ENCODE data around the gene TIFAB. TPM values are rescaled to one million over a fixed set of nuclear protein-coding genes. Genes with fewer than 3 reads are reported as not detected.

Gene TIFAB
- total RNA-seq, 4 donors from 2014 or later: not detected

DNA sequence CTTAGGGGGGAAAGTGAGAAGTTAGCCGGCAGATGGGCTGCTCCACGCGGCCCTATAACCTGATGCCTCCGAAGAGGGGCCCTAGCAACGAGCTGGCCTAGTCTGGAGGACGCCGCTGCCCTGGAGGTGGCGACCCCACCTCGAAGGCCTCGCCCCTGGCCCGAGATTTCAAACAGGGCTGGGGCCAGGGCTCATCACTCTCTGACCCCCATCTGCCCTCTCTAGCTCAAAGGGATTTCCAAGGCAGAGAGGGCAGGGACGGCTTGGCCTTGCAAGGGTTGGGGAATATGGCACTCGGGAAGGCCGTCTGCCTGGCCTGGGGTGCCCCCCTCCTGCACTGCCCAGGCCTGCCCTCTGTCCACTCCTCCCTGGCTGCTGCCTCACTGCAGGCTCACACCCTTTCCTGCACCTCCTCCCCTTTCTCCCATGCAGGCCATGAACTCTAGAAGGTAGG lies 25.5 kb upstream of the TIFAB start:
- no peak for TF ChIP-seq POLR2A (IDR thresholded peaks at IDR 0.05; ENCODE audit: low read depth)
- TF ChIP-seq, protein P1, sequence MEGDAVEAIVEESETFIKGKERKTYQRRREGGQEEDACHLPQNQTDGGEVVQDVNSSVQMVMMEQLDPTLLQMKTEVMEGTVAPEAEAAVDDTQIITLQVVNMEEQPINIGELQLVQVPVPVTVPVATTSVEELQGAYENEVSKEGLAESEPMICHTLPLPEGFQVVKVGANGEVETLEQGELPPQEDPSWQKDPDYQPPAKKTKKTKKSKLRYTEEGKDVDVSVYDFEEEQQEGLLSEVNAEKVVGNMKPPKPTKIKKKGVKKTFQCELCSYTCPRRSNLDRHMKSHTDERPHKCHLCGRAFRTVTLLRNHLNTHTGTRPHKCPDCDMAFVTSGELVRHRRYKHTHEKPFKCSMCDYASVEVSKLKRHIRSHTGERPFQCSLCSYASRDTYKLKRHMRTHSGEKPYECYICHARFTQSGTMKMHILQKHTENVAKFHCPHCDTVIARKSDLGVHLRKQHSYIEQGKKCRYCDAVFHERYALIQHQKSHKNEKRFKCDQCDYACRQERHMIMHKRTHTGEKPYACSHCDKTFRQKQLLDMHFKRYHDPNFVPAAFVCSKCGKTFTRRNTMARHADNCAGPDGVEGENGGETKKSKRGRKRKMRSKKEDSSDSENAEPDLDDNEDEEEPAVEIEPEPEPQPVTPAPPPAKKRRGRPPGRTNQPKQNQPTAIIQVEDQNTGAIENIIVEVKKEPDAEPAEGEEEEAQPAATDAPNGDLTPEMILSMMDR (IDR thresholded peaks at IDR 0.05): no peak
- TF ChIP-seq POLR2AphosphoS5 (IDR thresholded peaks at IDR 0.05): no peak
- no peak for TF ChIP-seq EP300 (IDR thresholded peaks at IDR 0.05)
- no peaks in the 10 kb centered on the region for H3K36me3 ChIP-seq
- WGBS: 72% methylated on average over 7 of the region's 14 CpGs

DNA sequence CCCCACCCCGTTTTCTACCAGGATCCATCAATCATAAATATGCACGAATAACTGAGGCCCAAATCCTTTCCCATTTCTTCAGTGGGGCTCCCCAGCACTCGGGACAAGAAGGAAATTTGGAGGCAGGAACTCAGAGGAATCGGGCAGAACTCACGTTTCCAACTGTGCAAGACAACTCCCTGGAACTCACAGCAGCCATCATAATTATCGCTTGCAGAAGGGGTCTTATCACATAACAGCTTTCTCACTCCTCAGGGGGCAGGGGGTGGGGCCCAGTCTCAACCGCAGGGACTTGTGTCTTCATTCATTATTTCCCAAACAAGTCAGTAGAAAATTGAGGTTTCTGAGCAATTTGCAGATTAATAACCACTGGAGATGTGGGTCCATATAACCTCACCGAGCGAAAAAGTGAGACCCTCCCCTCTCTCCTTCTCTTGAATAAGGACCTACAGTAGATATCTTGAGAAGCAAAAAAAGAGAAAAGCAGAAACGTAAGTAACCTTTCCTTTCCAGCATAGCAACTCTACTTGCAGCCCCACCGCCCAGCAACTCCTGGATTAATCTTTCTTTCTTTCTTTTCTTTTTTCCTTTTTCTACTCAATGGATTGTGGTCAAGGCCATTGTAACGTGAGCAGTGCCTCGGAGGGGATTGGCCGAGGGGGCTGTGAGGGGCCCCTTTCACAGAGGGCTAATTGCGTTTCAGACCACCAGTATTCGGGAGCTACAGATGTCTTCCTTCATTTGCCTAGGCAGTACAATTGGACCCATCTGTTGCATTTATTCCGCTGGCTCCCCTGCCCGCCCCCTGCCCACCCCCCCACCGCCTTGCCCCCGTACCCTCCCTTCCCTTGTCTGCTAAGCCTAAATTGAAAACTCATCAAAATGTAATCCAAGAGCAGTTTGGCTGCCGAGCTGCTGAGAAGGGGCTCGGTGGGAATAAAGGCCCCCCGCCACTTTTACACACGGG lies 24.7 kb upstream of the TIFAB start:
- Histone ChIP-seq H3K36me3 (no peaks in the 10 kb centered on the region), H3K4me3 (no peak overlapping the region), H3K27me3 (peaks cover 0 to 70% (median 0%) of the 10 kb centered on the region in 4 donors), H3K27ac (replicated peaks in 1 of 4) (no peak overlapping the region), H3K9me3 (no peaks in the 10 kb centered on the region), H3K4me1 (no peaks in the 10 kb centered on the region)
- WGBS: 59% methylated on average over 21 of the region's 24 CpGs
- no peak for TF ChIP-seq POLR2A (IDR thresholded peaks at IDR 0.05; ENCODE audit: low read depth)
- no peak for TF ChIP-seq POLR2AphosphoS5 (IDR thresholded peaks at IDR 0.05)
- TF ChIP-seq, protein P1 (IDR thresholded peaks at IDR 0.05): no peak
- TF ChIP-seq EP300 (IDR thresholded peaks at IDR 0.05): no peak
- DNase-seq (ENCODE audit: extremely low spot score): no peak
- intact Hi-C loops (cut with DNase I): no loop called here

More for the DNA sequence above, 25.5 kb upstream of the TIFAB start:
- Histone ChIP-seq H3K27ac (replicated peaks in 1 of 4) (no peak overlapping the region), H3K4me1 (no peaks in the 10 kb centered on the region), H3K4me3 (no peak overlapping the region), H3K9me3 (no peaks in the 10 kb centered on the region), H3K27me3 (peaks cover 0 to 76% (median 0%) of the 10 kb centered on the region in 4 donors)
- no peak for DNase-seq (ENCODE audit: extremely low spot score)
- intact Hi-C loops (cut with DNase I): no loop called here

DNA sequence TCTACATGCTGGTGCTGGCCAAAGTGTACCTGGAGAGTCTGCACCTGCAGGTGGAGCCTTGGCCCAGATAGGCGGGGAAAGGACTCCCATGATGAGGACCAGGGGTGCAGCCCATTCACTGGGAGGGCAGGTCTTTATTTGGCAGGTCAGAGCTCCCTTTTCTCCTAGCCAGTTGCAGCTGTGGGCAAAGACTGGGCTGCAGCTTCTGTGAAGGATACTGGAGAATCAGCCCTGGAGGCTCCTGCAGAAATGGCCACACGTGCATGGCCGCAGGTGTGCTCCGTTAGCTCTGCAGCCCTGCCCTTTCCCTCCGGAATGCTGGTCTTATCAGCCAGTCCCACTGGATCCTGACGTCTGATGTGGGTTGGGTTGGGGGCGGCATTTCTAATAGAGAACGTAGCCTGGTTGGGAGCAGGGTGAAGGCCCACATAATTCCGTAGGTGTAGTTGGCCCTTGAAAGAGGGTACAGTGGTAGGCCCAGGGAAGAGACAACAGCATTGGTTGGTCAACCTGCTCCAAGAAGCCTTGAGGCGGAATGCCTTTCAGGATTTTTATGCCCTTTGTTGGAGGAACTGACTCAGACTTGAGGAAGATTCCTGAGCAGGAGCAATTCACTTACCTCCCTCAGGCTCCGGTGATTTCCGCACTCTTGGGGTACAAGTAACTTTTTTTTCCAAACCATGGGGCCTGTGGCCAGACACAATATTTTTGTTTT lies 22.0 kb upstream of the TIFAB start:
- 89% methylated on average over 8 of the region's 12 CpGs for whole genome bisulfite sequencing
- no peaks in the 10 kb centered on the region for H3K36me3 ChIP-seq
- no peaks in the 10 kb centered on the region for H3K4me1 ChIP-seq
- peaks cover 0 to 57% (median 0%) of the 10 kb centered on the region in 4 donors for H3K27me3 ChIP-seq
- no peak overlapping the region for H3K4me3 ChIP-seq
- DNase-seq (ENCODE audit: extremely low spot score): no peak
- H3K9me3 ChIP-seq: no peaks in the 10 kb centered on the region
- H3K27ac ChIP-seq (replicated peaks in 1 of 4): no peak overlapping the region
- intact Hi-C loops (cut with DNase I): no loop called here
- TF ChIP-seq POLR2AphosphoS5 (IDR thresholded peaks at IDR 0.05): no peak
- no peak for TF ChIP-seq EP300 (IDR thresholded peaks at IDR 0.05)
- TF ChIP-seq POLR2A (IDR thresholded peaks at IDR 0.05; ENCODE audit: low read depth): no peak
- TF ChIP-seq, protein P1 (IDR thresholded peaks at IDR 0.05): no peak

DNA sequence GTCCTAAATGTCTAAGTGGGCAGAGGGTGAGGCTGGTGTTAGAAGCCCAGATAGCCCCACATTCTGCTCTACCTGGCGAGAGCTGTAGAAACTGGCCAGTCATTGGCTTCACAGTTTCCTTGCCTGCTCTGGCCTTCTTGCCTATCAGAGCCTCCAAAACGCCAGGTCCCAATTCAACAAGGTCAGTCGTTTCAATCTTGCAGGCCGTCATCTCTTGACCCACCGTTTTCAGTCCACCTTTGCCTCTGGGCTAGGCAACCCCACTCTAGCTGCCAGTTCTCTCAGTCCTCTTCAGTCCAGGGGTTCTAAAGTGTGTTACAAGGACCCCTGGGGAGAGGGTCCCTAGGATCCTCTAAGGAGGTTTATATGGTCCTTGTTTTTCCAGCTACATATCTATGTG lies 20.0 kb upstream of the TIFAB start:
- WGBS: 82% methylated on average over 5 of the region's 5 CpGs
- Histone ChIP-seq H3K9me3 (no peaks in the 10 kb centered on the region), H3K36me3 (no peaks in the 10 kb centered on the region), H3K27me3 (peaks cover 0 to 57% (median 0%) of the 10 kb centered on the region in 4 donors), H3K4me3 (no peak overlapping the region), H3K27ac (replicated peaks in 1 of 4) (no peak overlapping the region), H3K4me1 (no peaks in the 10 kb centered on the region)
- no peak for TF ChIP-seq EP300 (IDR thresholded peaks at IDR 0.05)
- no peak for TF ChIP-seq POLR2A (IDR thresholded peaks at IDR 0.05; ENCODE audit: low read depth)
- TF ChIP-seq POLR2AphosphoS5 (IDR thresholded peaks at IDR 0.05): no peak
- TF ChIP-seq, protein P1 (IDR thresholded peaks at IDR 0.05): no peak
- intact Hi-C loops (cut with DNase I): no loop called here
- no peak for DNase-seq (ENCODE audit: extremely low spot score)

Measured in esophagus muscularis mucosa (tissue), 4 donors.